Nephron progenitor cell (in vitro differentiated cells): ENCODE results near the gene PLEKHM3.

ENCODE experiments used
- DNase-seq: peaks from one replicate; pipeline ENCODE4 v3.0.0; 2021
- H3K27ac Mint-ChIP-seq: 2 replicates; pipeline ENCODE4 v1.8.0; 2021; ENCODE audit warnings: mild to moderate bottlenecking, moderate library complexity, mixed read lengths
- H3K27me3 Mint-ChIP-seq: 2 replicates; pipeline ENCODE4 v1.8.0; 2021; ENCODE audit warnings: mild to moderate bottlenecking, low read depth, mixed read lengths; ENCODE audit not compliant: poor library complexity
- H3K36me3 Mint-ChIP-seq: 2 replicates; pipeline ENCODE4 v1.8.0; 2021; ENCODE audit warnings: low read depth, mixed read lengths
- H3K4me1 Mint-ChIP-seq: 2 replicates; pipeline ENCODE4 v1.8.0; 2021; ENCODE audit warnings: mixed read lengths
- H3K4me3 Mint-ChIP-seq: 2 replicates; pipeline ENCODE4 v1.8.0; 2021; ENCODE audit warnings: mild to moderate bottlenecking, moderate library complexity, mixed read lengths
- H3K9me3 Mint-ChIP-seq: 2 replicates; pipeline ENCODE4 v1.8.0; 2021; ENCODE audit warnings: mild to moderate bottlenecking, moderate library complexity, mixed read lengths
- CTCF ChIP-seq: fragments of 200-600 bp; sonication (generic); IDR thresholded peaks from 2 replicates; pipeline ENCODE4 v1.5.0; 2021; ENCODE audit warnings: antibody characterized with exemption

Gene PLEKHM3

GRCh38 chr2:207772844-207773205, 252.5 kb downstream of the PLEKHM3 start:
- no peak for DNase-seq
- no peak overlapping the region for H3K4me3 Mint-ChIP-seq
- peaks cover 18% of the 10 kb centered on the region for H3K4me1 Mint-ChIP-seq
- H3K27ac Mint-ChIP-seq, result no peak overlapping the region
- no peaks in the 10 kb centered on the region for H3K9me3 Mint-ChIP-seq
- H3K36me3 Mint-ChIP-seq, result no peaks in the 10 kb centered on the region
- peaks cover 65% of the 10 kb centered on the region for H3K27me3 Mint-ChIP-seq
- TF ChIP-seq CTCF, result no peak

- Mint-ChIP-seq H3K4me3 (no peak overlapping the region), H3K4me1 (peaks cover 24% of the 10 kb centered on the region), H3K9me3 (peaks cover 5% of the 10 kb centered on the region), H3K27me3 (peaks cover 70% of the 10 kb centered on the region), H3K27ac (no peak overlapping the region), H3K36me3 (peaks cover 2% of the 10 kb centered on the region)
- DNase-seq, result no peak
- TF ChIP-seq CTCF, result no peak
Observed at GRCh38 chr2:207772081-207772843, 253.1 kb downstream of the PLEKHM3 start.

- Mint-ChIP-seq H3K27me3 (peaks cover 78% of the 10 kb centered on the region), H3K9me3 (peaks cover 7% of the 10 kb centered on the region), H3K4me3 (no peak overlapping the region), H3K27ac (no peak overlapping the region), H3K4me1 (peaks cover 30% of the 10 kb centered on the region), H3K36me3 (peaks cover 5% of the 10 kb centered on the region)
- TF ChIP-seq CTCF, result no peak
- DNase-seq, result no peak
Observed at GRCh38 chr2:207771421-207771820, 253.9 kb downstream of the PLEKHM3 start.
